H1 (cell line): ENCODE measurements around the gene PKMYT1. TPM values are rescaled to one million over a fixed set of nuclear protein-coding genes. Genes with fewer than 3 reads are reported as not detected.

Experiments
- CTCF ChIA-PET: fragments of 300-600 bp; sonication (Branson Sonifier 250); formaldehyde crosslinking; loops from one replicate; lab custom pipeline; 2021; ENCODE audit not compliant: partially characterized antibody; lab: Charles Lee
- POLR2A ChIA-PET: fragments of 300-600 bp; sonication (Branson Sonifier 250); formaldehyde crosslinking; loops from one replicate; lab custom pipeline; 2021; ENCODE audit warnings: inconsistent platforms; ENCODE audit not compliant: partially characterized antibody; lab: Charles Lee
- DNase-seq, 2 experiments: peaks; one replicate each; pipeline versions ENCODE4 v3.0.0 to v3.0.0-alpha.2; 2010 to 2022; ENCODE audit warnings: low spot score in 2 of 2, low read depth in 1 of 2, mixed read lengths in 1 of 2
- FAIRE-seq: peaks from 2 replicates; lab custom pipeline; 2011; peaks lifted over from hg19 to GRCh38; lab: Jason Lieb, UNC
- H2AFZ ChIP-seq: 2 replicates; pipeline ENCODE4 v1.8.1; 2012; ENCODE audit warnings: low read length, inconsistent platforms
- H2AK5ac ChIP-seq: 2 replicates; pipeline ENCODE4 v1.6.1; 2013; ENCODE audit warnings: low read depth, low read length
- H2BK120ac ChIP-seq: replicated peaks from 2 replicates; pipeline ENCODE3; 2013; ENCODE audit warnings: low read depth, low read length, inconsistent platforms
- H2BK12ac ChIP-seq: 2 replicates; pipeline ENCODE4 v1.6.1; 2013; ENCODE audit warnings: low read depth, low read length
- H2BK15ac ChIP-seq: 2 replicates; pipeline ENCODE4 v1.6.1; 2013; ENCODE audit warnings: low read length
- H2BK20ac ChIP-seq: 2 replicates; pipeline ENCODE4 v1.6.1; 2013; ENCODE audit warnings: low read length
- H2BK5ac ChIP-seq: 2 replicates; pipeline ENCODE4 v1.6.1; 2013; ENCODE audit warnings: low read depth, low read length
- H3K14ac ChIP-seq: 2 replicates; pipeline ENCODE4 v1.6.1; 2013; ENCODE audit warnings: inconsistent platforms; ENCODE audit not compliant: insufficient read length
- H3K18ac ChIP-seq: 2 replicates; pipeline ENCODE4 v1.6.1; 2013; ENCODE audit warnings: low read length; ENCODE audit errors: extremely low read depth
- H3K23ac ChIP-seq: 2 replicates; pipeline ENCODE4 v1.6.1; 2013; ENCODE audit warnings: inconsistent platforms; ENCODE audit not compliant: insufficient read length
- H3K23me2 ChIP-seq: 2 replicates; pipeline ENCODE4 v1.6.1; 2013; ENCODE audit warnings: low read depth, low read length
- H3K27ac ChIP-seq: 2 replicates; pipeline ENCODE4 v1.6.1; 2011; ENCODE audit warnings: low read depth, low read length, inconsistent platforms
- H3K27me3 ChIP-seq, 4 experiments: replicated peaks in 1 of 4; 1 replicate in 1 of 4; 2 replicates in 3 of 4; pipeline versions ENCODE4 v1.6.1 to v1.8.1; 2011 to 2013; ENCODE audit warnings: low read length in 3 of 4, mild to moderate bottlenecking in 3 of 4, inconsistent platforms in 2 of 4, mixed read lengths in 2 of 4, moderate library complexity in 1 of 4; ENCODE audit not compliant: control insufficient read depth in 3 of 4, insufficient read depth in 3 of 4; ENCODE audit errors: extremely low read depth in 1 of 4
- H3K36me3 ChIP-seq, 4 experiments: 2 replicates each; pipeline versions ENCODE4 v1.6.1 to v1.8.1; 2011 to 2013; ENCODE audit warnings: mild to moderate bottlenecking in 4 of 4, low read length in 3 of 4, moderate library complexity in 2 of 4, control low read depth in 1 of 4, inconsistent platforms in 1 of 4; ENCODE audit not compliant: insufficient read depth in 4 of 4, control insufficient read depth in 2 of 4
- H3K4ac ChIP-seq: replicated peaks from 2 replicates; pipeline ENCODE3; 2013; ENCODE audit warnings: low read length, low read depth, mixed read lengths, inconsistent platforms; ENCODE audit not compliant: insufficient read length
- H3K4me1 ChIP-seq, 4 experiments: replicated peaks in 1 of 4; 1 replicate in 1 of 4; 2 replicates in 3 of 4; pipeline versions ENCODE4 v1.6.1 to v1.8.1; 2011 to 2013; ENCODE audit warnings: low read length in 3 of 4, inconsistent platforms in 2 of 4, mixed read lengths in 1 of 4; ENCODE audit not compliant: insufficient read depth in 4 of 4, control insufficient read depth in 3 of 4
- H3K4me2 ChIP-seq, 2 experiments: 2 replicates each; pipeline versions ENCODE4 v1.6.1 to v1.8.1; 2011 to 2013; ENCODE audit warnings: low read depth in 2 of 2, low read length in 2 of 2, control low read depth in 1 of 2, inconsistent platforms in 1 of 2, mild to moderate bottlenecking in 1 of 2; ENCODE audit not compliant: insufficient read depth in 1 of 2
- H3K4me3 ChIP-seq, 4 experiments: fragments of 200-600, 300-600 bp in 1 of 4; sonication (generic), shearing (Covaris generic), sonication (Bioruptor Twin) in 1 of 4; 2 replicates each; pipeline versions ENCODE4 v1.5.1 to v1.8.1; 2011 to 2016; ENCODE audit warnings: low read length in 4 of 4, low read depth in 3 of 4, control low read depth in 2 of 4, inconsistent platforms in 2 of 4, mild to moderate bottlenecking in 2 of 4, mixed read lengths in 1 of 4, moderate library complexity in 1 of 4; ENCODE audit not compliant: insufficient read depth in 2 of 4; ENCODE audit errors: extremely low read depth in 1 of 4
- H3K56ac ChIP-seq: replicated peaks from 2 replicates; pipeline ENCODE3; 2013; ENCODE audit warnings: low read depth, mild to moderate bottlenecking, mixed read lengths, low read length, inconsistent platforms; ENCODE audit not compliant: insufficient read length
- H3K79me1 ChIP-seq: 2 replicates; pipeline ENCODE4 v1.6.1; 2013; ENCODE audit warnings: low read depth, low read length, control low read depth
- H3K79me2 ChIP-seq, 2 experiments: 2 replicates each; pipeline versions ENCODE4 v1.6.1 to v1.8.1; 2012 to 2013; ENCODE audit warnings: low read length in 2 of 2, mild to moderate bottlenecking in 2 of 2, inconsistent platforms in 1 of 2; ENCODE audit not compliant: insufficient read depth in 2 of 2, control insufficient read depth in 1 of 2
- H3K9ac ChIP-seq, 4 experiments: replicated peaks in 1 of 4; 1 replicate in 1 of 4; 2 replicates in 3 of 4; pipeline versions ENCODE4 v1.6.1 to v1.8.1; 2011 to 2013; ENCODE audit warnings: low read depth in 3 of 4, low read length in 3 of 4, control low read depth in 2 of 4, mild to moderate bottlenecking in 2 of 4, moderate library complexity in 2 of 4, inconsistent platforms in 1 of 4; ENCODE audit errors: extremely low read depth in 1 of 4
- H3K9me3 ChIP-seq, 2 experiments: 2 replicates each; pipeline versions ENCODE4 v1.6.1 to v1.8.1; 2012 to 2013; ENCODE audit warnings: mild to moderate bottlenecking in 2 of 2, moderate library complexity in 2 of 2, control low read depth in 1 of 2, inconsistent platforms in 1 of 2, low read depth in 1 of 2, low read length in 1 of 2, mixed read lengths in 1 of 2; ENCODE audit not compliant: insufficient read depth in 2 of 2
- H4K20me1 ChIP-seq, 2 experiments: replicated peaks in 1 of 2; 2 replicates each; pipeline versions ENCODE3 to v1.8.1; 2011 to 2013; ENCODE audit warnings: inconsistent platforms in 2 of 2, low read length in 2 of 2, mild to moderate bottlenecking in 1 of 2; ENCODE audit not compliant: insufficient read depth in 2 of 2, control insufficient read depth in 1 of 2
- H4K5ac ChIP-seq: 2 replicates; pipeline ENCODE4 v1.6.1; 2013; ENCODE audit warnings: low read length, low read depth, mixed read lengths, inconsistent platforms; ENCODE audit not compliant: insufficient read length
- H4K8ac ChIP-seq: 2 replicates; pipeline ENCODE4 v1.8.0; 2013; ENCODE audit warnings: mild to moderate bottlenecking, moderate library complexity, low read length, inconsistent platforms; ENCODE audit not compliant: insufficient read depth; ENCODE audit errors: extremely low read depth
- H4K91ac ChIP-seq: replicated peaks from 2 replicates; pipeline ENCODE3; 2013; ENCODE audit warnings: low read length, mixed read lengths, inconsistent platforms; ENCODE audit not compliant: insufficient read length
- POLR2A ChIP-seq, 2 experiments: IDR thresholded peaks; 1 replicate in 1 of 2; 2 replicates in 1 of 2; pipeline ENCODE4 v1.6.1; 2011; ENCODE audit warnings: low read depth in 2 of 2, low read length in 2 of 2, mild to moderate bottlenecking in 2 of 2; ENCODE audit errors: control extremely low read depth in 1 of 2
- SIX5 ChIP-seq: IDR thresholded peaks from 2 replicates; pipeline ENCODE4 v1.6.1; 2011; ENCODE audit warnings: mild to moderate bottlenecking, low read depth, low read length
- SP1 ChIP-seq: IDR thresholded peaks from 2 replicates; pipeline ENCODE4 v1.6.1; 2011; ENCODE audit warnings: low read depth, low read length
- TAF7 ChIP-seq: optimal IDR thresholded peaks from 2 replicates; pipeline ENCODE3; 2011; ENCODE audit warnings: low read depth, mild to moderate bottlenecking, inconsistent platforms, low read length, moderate library complexity, borderline replicate concordance
- WGBS, 2 experiments: shearing (Covaris generic) in 1 of 2; methylation state at CpG; one replicate each; pipeline versions ENCODE4 v1.1.6 to v1.1.7; 2013 to 2015; ENCODE audit warnings: low lambda C conversion rate in 2 of 2, mixed read lengths in 2 of 2, inconsistent platforms in 1 of 2, low coverage in 1 of 2, missing lambda C conversion rate in 1 of 2; ENCODE audit not compliant: insufficient replicate concordance in 2 of 2, insufficient coverage in 1 of 2, insufficient read length in 1 of 2; ENCODE audit errors: extremely low coverage in 1 of 2, missing lambda C conversion rate in 1 of 2; 5-methylcytosine and 5-hydroxymethylcytosine counted together
- polyA plus RNA-seq, 7 experiments: library from polyadenylated mRNA; depleted of rRNA in 3 of 7; stranded (reverse) in 5 of 7; unstranded in 2 of 7; fragments of >200 nt in 5 of 7; fragments of 200-250 nt in 2 of 7; gene quantifications; 1 replicate in 5 of 7; 2 replicates in 1 of 7; 4 replicates in 1 of 7; pipeline versions ENCODE4 v1.2.1 to v1.2.3, GENCODE V29; 2011 to 2013; ENCODE audit warnings: missing spikeins in 2 of 7, mixed read lengths in 2 of 7
- total RNA-seq: library from RNA; stranded (reverse); fragmentation: NEBNext Ultra II Directional; extraction: Animal tissue kit (Norgen Biotek cat#: 25700); gene quantifications from 2 replicates; pipeline ENCODE4 v1.2.1, GENCODE V29; 2021

PKMYT1 gene
- total and polyA plus RNA-seq, 2 of the 8 experiments (the other 6 are each of a cell fraction or from before 2014, with no cell fraction given) = 74.7 to 85.2 TPM

DNA sequence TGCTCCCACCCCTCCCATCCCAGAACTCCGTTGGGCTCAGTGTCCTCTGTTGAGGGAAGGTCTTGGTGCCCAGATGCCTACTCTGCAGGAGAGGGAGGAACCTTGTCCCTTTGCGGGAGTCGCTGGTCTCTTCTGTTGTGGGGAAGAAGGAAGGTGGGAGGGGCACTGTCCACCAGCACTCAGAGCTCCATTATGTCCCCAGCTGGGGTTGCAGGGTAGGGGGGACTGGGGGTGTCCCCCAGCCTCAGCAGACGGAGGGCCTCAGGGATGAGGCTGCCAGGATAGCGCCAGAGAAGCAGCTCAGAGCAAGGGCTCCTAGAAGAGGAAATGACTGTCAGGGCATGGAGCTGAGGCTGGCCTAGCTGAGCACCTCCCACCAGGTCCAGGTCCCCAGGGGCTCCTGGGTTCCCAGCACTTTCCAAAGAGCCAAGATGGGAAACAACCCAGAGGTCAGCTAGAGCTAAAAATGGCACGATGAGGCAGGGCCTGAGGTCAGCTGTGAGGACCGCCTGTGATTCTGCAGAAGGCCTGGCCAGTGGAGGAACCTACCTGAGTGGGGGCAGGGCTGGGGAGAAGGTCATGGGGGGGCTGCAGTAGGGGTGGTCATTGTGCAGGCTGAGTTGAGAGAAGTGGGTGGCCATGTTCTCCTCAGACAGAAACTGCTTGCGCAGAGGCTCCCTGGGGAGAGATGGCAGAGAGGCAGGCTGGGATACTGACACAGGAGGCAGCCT is 42.6 kb upstream of the PKMYT1 start:
- 28% methylated on average over 6 of the region's 8 CpGs; no CpG with 5 or more reads in 1 of the 2 experiments for WGBS, 2 experiments
- H2BK120ac ChIP-seq = no peak overlapping the region
- H2BK20ac ChIP-seq = 0 out of 2 replicates have a peak overlapping the region, but pooled peaks have one; percentile 61
- no peak overlapping the region for H2AFZ ChIP-seq
- no peaks in the 10 kb centered on the region for H3K9me3 ChIP-seq
- peak in 1 of 2 experiments; percentile 53 for DNase-seq
- H4K5ac ChIP-seq = no peak overlapping the region
- no peak overlapping the region for H4K8ac ChIP-seq
- H3K23me2 ChIP-seq = peaks cover 19% of the 10 kb centered on the region; the same call in 1 of the 2 replicates
- TF ChIP-seq TAF7 (peak; percentile 32), SIX5 (no peak), POLR2A (IDR thresholded peaks at IDR 0.05; ENCODE audit: control extremely low read depth in 1 of 2, low read depth in 2 of 2, low read length in 2 of 2) (peak in 1 of 2 experiments; percentile 40; a peak in 2 of 3 replicates), SP1 (no peak)
- TF ChIP-seq, all 59 proteins: peak for 2
- Histone ChIP-seq H3K4me3 (peak overlapping the region; percentile 39 to 97 (median 94)), H3K9ac (peak overlapping the region in 3 of 4 experiments; percentile 45 to 89 (median 89); a peak in 5 of 7 replicates), H3K79me1 (no peaks in the 10 kb centered on the region), H3K23ac (no peak overlapping the region), H2BK15ac (peak overlapping the region; percentile 31; the same call in 1 of the 2 replicates), H4K91ac (peak overlapping the region; percentile 12), H3K56ac (no peak overlapping the region), H3K4ac (no peak overlapping the region), H3K18ac (peak overlapping the region; percentile 93), H2BK5ac (peak overlapping the region; percentile 97), H3K4me1 (peaks cover 0 to 22% (median 20%) of the 10 kb centered on the region in 4 experiments; a peak in 6 of 7 replicates), H3K14ac (no peak overlapping the region), H3K27ac (peak overlapping the region; percentile 94), H3K27me3 (no peaks in the 10 kb centered on the region), H4K20me1 (peaks cover 5 to 23% of the 10 kb centered on the region in 2 experiments), H2AK5ac (peak overlapping the region; percentile 94; the same call in 1 of the 2 replicates), H3K79me2 (peaks cover 0 to 4% of the 10 kb centered on the region in 2 experiments; a peak in 1 of 4 replicates), H2BK12ac (peak overlapping the region; percentile 96), H3K36me3 (peaks cover 0 to 19% (median 11%) of the 10 kb centered on the region in 4 experiments; a peak in 7 of 8 replicates), H3K4me2 (peak overlapping the region; percentile 83 to 88)
- POLR2A ChIA-PET = interaction anchor here (0.8 to 35.7 kb wide), 13 partner anchors 6 to 112 kb away, joined by 3 to 1808 read pairs (median 43); partner anchors contain the start of genes BICDL2, CLDN6, CLDN9 and HCFC1R1
- CTCF ChIA-PET = interaction anchor here (1.2 to 23.8 kb wide), 9 partner anchors 9 to 103 kb away, joined by 3 to 639 read pairs (median 5); partner anchors contain the start of genes CLDN9 and ZSCAN10
- FAIRE-seq = no peak
